ENCODE measurements around the gene MEA1. TPM values are rescaled to one million over a fixed set of nuclear protein-coding genes. Genes with fewer than 3 reads are reported as not detected.

Gene MEA1
- total and polyA plus RNA-seq, 4 donors, result 10.7 to 50.3 (median 30.6) TPM

DNA sequence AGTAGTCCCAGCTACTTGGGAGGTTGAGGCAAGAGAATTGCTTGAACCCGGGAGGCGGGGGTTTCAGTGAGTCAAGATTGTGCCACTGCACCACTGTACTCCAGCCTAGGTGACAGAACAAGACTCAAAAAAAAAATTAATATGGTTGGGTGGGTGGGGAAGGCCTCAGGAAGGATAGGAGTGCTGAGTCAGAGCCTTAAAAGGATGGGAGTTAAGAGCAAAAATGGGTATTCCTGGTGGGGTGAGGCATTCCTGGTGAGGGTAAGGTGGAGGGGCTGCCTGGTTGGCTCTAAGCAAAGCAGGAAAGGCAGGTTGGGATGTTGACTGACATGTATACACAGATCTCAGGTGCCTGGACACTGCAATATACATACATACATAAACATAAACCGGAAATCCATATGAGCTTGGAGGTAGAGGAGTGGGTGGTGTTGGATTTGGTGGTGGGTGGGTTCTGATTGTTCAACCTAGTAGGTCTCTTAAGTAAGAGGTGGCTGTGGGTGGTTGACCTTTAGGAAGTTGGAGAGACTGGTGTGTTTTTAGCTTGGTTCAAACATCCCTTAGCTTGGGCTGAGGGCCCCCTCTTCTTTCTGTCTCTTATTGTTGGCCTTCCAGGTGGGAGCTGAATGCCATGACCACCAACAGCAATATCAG is 6.4 kb upstream of the MEA1 start:
- H3K9ac ChIP-seq (ENCODE audit: low read depth in 1 of 2, low read length in 2 of 2), result no peak overlapping the region
- no peaks in the 10 kb centered on the region for H3K27me3 ChIP-seq (ENCODE audit: control insufficient read depth in 4 of 4, insufficient read depth in 4 of 4, low read length in 3 of 4)
- no peak overlapping the region for H3K27ac ChIP-seq (ENCODE audit: low read depth in 1 of 2, low read length in 2 of 2)
- H3K4me1 ChIP-seq (ENCODE audit: control insufficient read depth in 4 of 4, insufficient read depth in 4 of 4, low read length in 3 of 4), result peaks cover 2 to 19% (median 15%) of the 10 kb centered on the region in 4 donors
- H3K4me3 ChIP-seq (ENCODE audit: low read depth in 1 of 3, low read length in 3 of 3), result no peak overlapping the region
- no peak for DNase-seq (ENCODE audit: low spot score)
- TF ChIP-seq SP1 (IDR thresholded peaks at IDR 0.05) (no peak), RAD21 (IDR thresholded peaks at IDR 0.05) (no peak), TAF1 (conservative IDR thresholded peaks at IDR 0.05) (no peak), FOXA1 (IDR thresholded peaks at IDR 0.05) (no peak), NR2F2 (IDR thresholded peaks at IDR 0.05) (no peak), ZBTB33 (IDR thresholded peaks at IDR 0.05) (no peak), RXRA (IDR thresholded peaks at IDR 0.05) (no peak), JUND (IDR thresholded peaks at IDR 0.05) (no peak), CTCF (IDR thresholded peaks at IDR 0.05; ENCODE audit: low read depth, low read length, missing input control) (no peak), HNF4A (conservative IDR thresholded peaks at IDR 0.05) (no peak), HNF4G (IDR thresholded peaks at IDR 0.05) (no peak), MAX (IDR thresholded peaks at IDR 0.05) (no peak), YY1 (IDR thresholded peaks at IDR 0.05) (no peak), GABPA (IDR thresholded peaks at IDR 0.05 in 1 of 2, conservative IDR thresholded peaks at IDR 0.05 in 1 of 2) (no peak), FOXA2 (IDR thresholded peaks at IDR 0.05) (no peak)
- TF ChIP-seq, protein P1, sequence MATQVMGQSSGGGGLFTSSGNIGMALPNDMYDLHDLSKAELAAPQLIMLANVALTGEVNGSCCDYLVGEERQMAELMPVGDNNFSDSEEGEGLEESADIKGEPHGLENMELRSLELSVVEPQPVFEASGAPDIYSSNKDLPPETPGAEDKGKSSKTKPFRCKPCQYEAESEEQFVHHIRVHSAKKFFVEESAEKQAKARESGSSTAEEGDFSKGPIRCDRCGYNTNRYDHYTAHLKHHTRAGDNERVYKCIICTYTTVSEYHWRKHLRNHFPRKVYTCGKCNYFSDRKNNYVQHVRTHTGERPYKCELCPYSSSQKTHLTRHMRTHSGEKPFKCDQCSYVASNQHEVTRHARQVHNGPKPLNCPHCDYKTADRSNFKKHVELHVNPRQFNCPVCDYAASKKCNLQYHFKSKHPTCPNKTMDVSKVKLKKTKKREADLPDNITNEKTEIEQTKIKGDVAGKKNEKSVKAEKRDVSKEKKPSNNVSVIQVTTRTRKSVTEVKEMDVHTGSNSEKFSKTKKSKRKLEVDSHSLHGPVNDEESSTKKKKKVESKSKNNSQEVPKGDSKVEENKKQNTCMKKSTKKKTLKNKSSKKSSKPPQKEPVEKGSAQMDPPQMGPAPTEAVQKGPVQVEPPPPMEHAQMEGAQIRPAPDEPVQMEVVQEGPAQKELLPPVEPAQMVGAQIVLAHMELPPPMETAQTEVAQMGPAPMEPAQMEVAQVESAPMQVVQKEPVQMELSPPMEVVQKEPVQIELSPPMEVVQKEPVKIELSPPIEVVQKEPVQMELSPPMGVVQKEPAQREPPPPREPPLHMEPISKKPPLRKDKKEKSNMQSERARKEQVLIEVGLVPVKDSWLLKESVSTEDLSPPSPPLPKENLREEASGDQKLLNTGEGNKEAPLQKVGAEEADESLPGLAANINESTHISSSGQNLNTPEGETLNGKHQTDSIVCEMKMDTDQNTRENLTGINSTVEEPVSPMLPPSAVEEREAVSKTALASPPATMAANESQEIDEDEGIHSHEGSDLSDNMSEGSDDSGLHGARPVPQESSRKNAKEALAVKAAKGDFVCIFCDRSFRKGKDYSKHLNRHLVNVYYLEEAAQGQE (IDR thresholded peaks at IDR 0.05), result no peak
- TF ChIP-seq, protein P2, sequence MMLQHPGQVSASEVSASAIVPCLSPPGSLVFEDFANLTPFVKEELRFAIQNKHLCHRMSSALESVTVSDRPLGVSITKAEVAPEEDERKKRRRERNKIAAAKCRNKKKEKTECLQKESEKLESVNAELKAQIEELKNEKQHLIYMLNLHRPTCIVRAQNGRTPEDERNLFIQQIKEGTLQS (IDR thresholded peaks at IDR 0.05), result no peak
- peaks cover 0 to 31% (median 19%) of the 10 kb centered on the region in 4 donors for H3K36me3 ChIP-seq (ENCODE audit: control insufficient read depth in 4 of 4, insufficient read depth in 3 of 4, low read depth in 1 of 4, low read length in 3 of 4)
- H3K9me3 ChIP-seq (ENCODE audit: control insufficient read depth in 4 of 4, low read length in 3 of 4), result no peaks in the 10 kb centered on the region
- WGBS, result 98% methylated on average over 3 of the region's 3 CpGs
